ENCODE measurements around the gene DENND6B.

DNA sequence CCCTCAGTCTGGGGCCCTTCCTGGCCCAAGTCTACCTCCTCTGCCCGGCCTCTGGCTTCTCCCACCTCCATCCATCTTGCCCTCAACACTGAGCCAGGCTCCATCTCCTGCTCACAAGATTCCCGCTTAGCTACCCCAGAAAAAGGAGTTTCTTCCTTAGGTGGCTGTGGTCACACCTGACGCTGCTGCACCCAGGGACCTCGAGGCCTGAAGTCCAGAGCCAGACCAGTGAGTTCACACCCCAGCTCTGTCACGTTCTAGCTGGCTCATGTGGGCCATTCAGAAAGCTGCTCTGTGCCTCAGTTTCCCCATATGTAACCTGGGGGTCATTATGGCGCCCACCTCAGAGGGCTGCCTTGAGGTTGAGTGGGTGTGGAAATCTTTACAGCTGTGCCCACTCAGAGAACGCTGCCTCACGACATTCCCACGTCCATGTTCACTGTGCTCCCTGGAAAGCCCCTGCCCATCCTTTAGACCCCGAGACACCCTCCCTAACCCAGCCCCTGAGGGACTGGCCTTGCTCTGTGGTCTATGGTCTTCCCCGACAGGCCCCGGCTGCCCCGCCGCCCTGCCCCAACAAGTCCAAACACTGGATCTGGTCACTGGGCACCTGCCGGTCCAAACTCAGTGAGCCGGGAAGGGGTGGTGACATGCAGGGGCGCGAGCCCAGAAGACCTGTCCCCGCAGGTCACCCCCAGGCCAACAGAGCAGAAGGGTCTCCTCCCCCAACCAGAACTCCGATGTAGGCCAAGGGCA, 29.1 kb downstream of the DENND6B start:
- TF ChIP-seq ESRRG (CRISPR knock-in tag; IDR thresholded peaks at IDR 0.05) (no peak), ZNF8 (CRISPR knock-in tag; IDR thresholded peaks at IDR 0.05) (no peak)
